ENCODE data around the gene MRPS5. TPM values are rescaled to one million over a fixed set of nuclear protein-coding genes. Genes with fewer than 3 reads are reported as not detected.

Gene MRPS5
- total RNA-seq, 1 donor from 2014 or later: 60.7 TPM

- no peaks in the 10 kb centered on the region for H3K36me3 Mint-ChIP-seq (ENCODE audit: low read depth)
- peaks cover 19% of the 10 kb centered on the region for H3K9me3 Mint-ChIP-seq
- no peak for TF ChIP-seq CTCF (conservative IDR thresholded peaks at IDR 0.05)
- H3K4me3 Mint-ChIP-seq: no peak overlapping the region
- DNase-seq (ENCODE audit: low read depth, low spot score): no peak
- peaks cover 7% of the 10 kb centered on the region for H3K4me1 Mint-ChIP-seq
- peaks cover 23% of the 10 kb centered on the region for H3K27me3 Mint-ChIP-seq (ENCODE audit: low read depth)
- H3K27ac Mint-ChIP-seq (ENCODE audit: unreplicated experiment): no peak overlapping the region
These were observed 78.9 kb downstream of the MRPS5 start for GRCh38 chr2:95042472-95043271.

- DNase-seq (ENCODE audit: low read depth, low spot score): no peak
- no peak for TF ChIP-seq CTCF (conservative IDR thresholded peaks at IDR 0.05)
- H3K4me1 Mint-ChIP-seq: peaks cover 7% of the 10 kb centered on the region
- H3K9me3 Mint-ChIP-seq: peaks cover 26% of the 10 kb centered on the region
- H3K4me3 Mint-ChIP-seq: no peak overlapping the region
- no peak overlapping the region for H3K27ac Mint-ChIP-seq (ENCODE audit: unreplicated experiment)
- no peaks in the 10 kb centered on the region for H3K36me3 Mint-ChIP-seq (ENCODE audit: low read depth)
- H3K27me3 Mint-ChIP-seq (ENCODE audit: low read depth): peaks cover 23% of the 10 kb centered on the region
These were observed 79.7 kb downstream of the MRPS5 start for GRCh38 chr2:95041824-95042442.

GRCh38 chr2:95041060-95041823, 80.4 kb downstream of the MRPS5 start:
- no peak for DNase-seq (ENCODE audit: low read depth, low spot score)
- TF ChIP-seq CTCF (conservative IDR thresholded peaks at IDR 0.05): no peak
- H3K27ac Mint-ChIP-seq (ENCODE audit: unreplicated experiment): no peak overlapping the region
- H3K36me3 Mint-ChIP-seq (ENCODE audit: low read depth): peaks cover 3% of the 10 kb centered on the region
- peaks cover 14% of the 10 kb centered on the region for H3K4me1 Mint-ChIP-seq
- H3K4me3 Mint-ChIP-seq: no peak overlapping the region
- H3K27me3 Mint-ChIP-seq (ENCODE audit: low read depth): peaks cover 23% of the 10 kb centered on the region
- H3K9me3 Mint-ChIP-seq: peaks cover 33% of the 10 kb centered on the region

GRCh38 chr2:95040426-95040825, 81.2 kb downstream of the MRPS5 start:
- no peak for TF ChIP-seq CTCF (conservative IDR thresholded peaks at IDR 0.05)
- peaks cover 14% of the 10 kb centered on the region for H3K4me1 Mint-ChIP-seq

GRCh38 chr2:95039978-95040377, 81.6 kb downstream of the MRPS5 start:
- no peak overlapping the region for H3K4me3 Mint-ChIP-seq
- peak overlapping the region; percentile 2 for H3K27ac Mint-ChIP-seq (ENCODE audit: unreplicated experiment)
- H3K27me3 Mint-ChIP-seq (ENCODE audit: low read depth): peaks cover 29% of the 10 kb centered on the region
- peaks cover 3% of the 10 kb centered on the region for H3K36me3 Mint-ChIP-seq (ENCODE audit: low read depth)
- peaks cover 14% of the 10 kb centered on the region for H3K4me1 Mint-ChIP-seq
- DNase-seq (ENCODE audit: low read depth, low spot score): no peak
- H3K9me3 Mint-ChIP-seq: peaks cover 33% of the 10 kb centered on the region
- no peak for TF ChIP-seq CTCF (conservative IDR thresholded peaks at IDR 0.05)

More at GRCh38 chr2:95040426-95040825, 81.2 kb downstream of the MRPS5 start:
- DNase-seq (ENCODE audit: low read depth, low spot score): no peak
- peaks cover 25% of the 10 kb centered on the region for H3K27me3 Mint-ChIP-seq (ENCODE audit: low read depth)
- H3K4me3 Mint-ChIP-seq: no peak overlapping the region
- no peak overlapping the region for H3K27ac Mint-ChIP-seq (ENCODE audit: unreplicated experiment)
- H3K36me3 Mint-ChIP-seq (ENCODE audit: low read depth): peaks cover 3% of the 10 kb centered on the region
- peaks cover 33% of the 10 kb centered on the region for H3K9me3 Mint-ChIP-seq
